B cell (primary cell): ENCODE data around the gene OLFM3. TPM values are rescaled to one million over a fixed set of nuclear protein-coding genes. Genes with fewer than 3 reads are reported as not detected.

Experiments
- ATAC-seq: fragments of 200-7000 bp; cut with Tn5 transposase; one replicate; pipeline ENCODE4 v1.10.0; 2021; ENCODE audit warnings: low read depth, mild to moderate bottlenecking, moderate number of reproducible peaks, moderate library complexity
- CTCF ChIA-PET: fragments of 350-600 bp; sonication (Branson Sonifier 250); formaldehyde crosslinking; loops from one replicate; lab custom pipeline; 2021; ENCODE audit warnings: antibody characterized with exemption, inconsistent platforms; lab: Charles Lee
- POLR2A ChIA-PET: fragments of 350-600 bp; sonication (Branson Sonifier 250); formaldehyde crosslinking; loops from one replicate; lab custom pipeline; 2021; ENCODE audit warnings: antibody characterized with exemption; lab: Charles Lee
- DNase-seq: peaks from one replicate; pipeline ENCODE4 v3.0.0; 2013
- H2AFZ ChIP-seq: 2 replicates; pipeline ENCODE4 v1.6.1; 2012; ENCODE audit warnings: mild to moderate bottlenecking, low read depth, low read length; ENCODE audit not compliant: insufficient read depth, poor library complexity, severe bottlenecking
- H3K27ac ChIP-seq, 2 donors: 1 replicate in 1 of 2; 2 replicates in 1 of 2; pipeline ENCODE4 v1.5.1; 2012 to 2013; ENCODE audit warnings: low read length in 2 of 2, mild to moderate bottlenecking in 2 of 2, moderate library complexity in 1 of 2
- H3K27me3 ChIP-seq, 4 experiments: fragments of 200-600 bp in 1 of 4; sonication (generic) in 1 of 4; replicated peaks in 1 of 4; 1 replicate in 2 of 4; 2 replicates in 2 of 4; pipeline versions ENCODE4 v1.6.1 to v1.7.0; 2013 to 2016; ENCODE audit warnings: low read length in 3 of 4, mild to moderate bottlenecking in 2 of 4, mixed read lengths in 1 of 4, moderate library complexity in 1 of 4; ENCODE audit not compliant: insufficient read depth in 4 of 4, control insufficient read depth in 3 of 4; ENCODE audit errors: control extremely low read depth in 1 of 4
- H3K36me3 ChIP-seq, 2 experiments: replicated peaks in 1 of 2; 1 replicate in 1 of 2; 2 replicates in 1 of 2; pipeline versions ENCODE4 v1.6.1 to v1.7.1; 2013; ENCODE audit warnings: low read length in 1 of 2; ENCODE audit not compliant: insufficient read depth in 2 of 2, control insufficient read depth in 1 of 2; ENCODE audit errors: control extremely low read depth in 1 of 2, extremely low read depth in 1 of 2
- H3K4me1 ChIP-seq, 2 donors: fragments of 200-600 bp in 1 of 2; sonication (generic) in 1 of 2; 1 replicate in 1 of 2; 2 replicates in 1 of 2; pipeline versions ENCODE4 v1.5.1 to v1.6.1; 2013 to 2017; ENCODE audit warnings: low read length in 2 of 2; ENCODE audit not compliant: control insufficient read depth in 2 of 2, insufficient read depth in 2 of 2
- H3K4me2 ChIP-seq: replicated peaks from 2 replicates; pipeline ENCODE3; 2012; ENCODE audit warnings: mild to moderate bottlenecking, low read depth, low read length; ENCODE audit not compliant: poor library complexity, severe bottlenecking
- H3K4me3 ChIP-seq, 5 experiments: fragments of 200-600 bp in 1 of 5; sonication (generic) in 1 of 5; 1 replicate in 3 of 5; 2 replicates in 2 of 5; pipeline versions ENCODE4 v1.5.1 to v1.7.0; 2011 to 2016; ENCODE audit warnings: low read length in 4 of 5, mild to moderate bottlenecking in 4 of 5, low read depth in 2 of 5, control low read depth in 1 of 5, moderate library complexity in 1 of 5; ENCODE audit not compliant: insufficient read depth in 1 of 5; ENCODE audit errors: control extremely low read depth in 1 of 5, extremely low read depth in 1 of 5
- H3K79me2 ChIP-seq: fragments of 200-600 bp; sonication (generic); one replicate; pipeline ENCODE4 v1.6.0; 2016; ENCODE audit warnings: low read length; ENCODE audit not compliant: control insufficient read depth, insufficient read depth
- H3K9ac ChIP-seq: fragments of 200-600 bp; sonication (generic); 2 replicates; pipeline ENCODE4 v1.6.1; 2017; ENCODE audit warnings: mild to moderate bottlenecking, low read length, moderate library complexity
- H3K9me3 ChIP-seq, 3 donors: one replicate each; pipeline versions ENCODE4 v1.6.1 to v1.7.1; 2013; ENCODE audit warnings: low read length in 2 of 3; ENCODE audit not compliant: control insufficient read depth in 2 of 3, insufficient read depth in 1 of 3; ENCODE audit errors: control extremely low read depth in 1 of 3
- H4K20me1 ChIP-seq: 2 replicates; pipeline ENCODE4 v1.6.0; 2012; ENCODE audit warnings: mild to moderate bottlenecking, low read length; ENCODE audit not compliant: insufficient read depth, control insufficient read depth, poor library complexity, severe bottlenecking
- H3K27ac Mint-ChIP-seq: one replicate; pipeline ENCODE4 v1.8.0; 2021; ENCODE audit warnings: mixed read lengths
- H3K27me3 Mint-ChIP-seq: one replicate; pipeline ENCODE4 v1.8.0; 2021; ENCODE audit warnings: mixed read lengths
- H3K4me1 Mint-ChIP-seq: one replicate; pipeline ENCODE4 v1.8.0; 2021; ENCODE audit warnings: mixed read lengths
- H3K4me3 Mint-ChIP-seq: one replicate; pipeline ENCODE4 v1.8.0; 2021; ENCODE audit warnings: mixed read lengths
- H3K9me3 Mint-ChIP-seq: one replicate; pipeline ENCODE4 v1.8.0; 2022; ENCODE audit warnings: mixed read lengths; ENCODE audit not compliant: insufficient read depth
- EZH2 ChIP-seq: IDR thresholded peaks from 2 replicates; pipeline ENCODE4 v1.6.1; 2012; ENCODE audit warnings: borderline replicate concordance, low read depth, mild to moderate bottlenecking, moderate library complexity, low read length; ENCODE audit not compliant: insufficient read depth, poor library complexity, severe bottlenecking
- WGBS: methylation state at CpG from one replicate; pipeline ENCODE4 v1.1.5; 2013; ENCODE audit warnings: missing lambda C conversion rate; ENCODE audit not compliant: insufficient coverage; 5-methylcytosine and 5-hydroxymethylcytosine counted together
- intact Hi-C: fragments of 100-400 bp; cut with micrococcal nuclease; formaldehyde crosslinking; loops from one replicate; pipeline ENCODE4 v1.10.0; 2022
- polyA plus RNA-seq: library from polyadenylated mRNA; depleted of rRNA; stranded (reverse); fragments of >200 nt; gene quantifications from 2 replicates; pipeline ENCODE4 v1.2.3, GENCODE V29; 2012
- total RNA-seq, 2 donors: library from RNA; stranded (reverse); fragments of 120-200 nt in 1 of 2; gene quantifications; 1 replicate in 1 of 2; 2 replicates in 1 of 2; pipeline versions ENCODE4 v1.2.3 to v1.2.4, GENCODE V29; 2013 to 2022
- TF ChIP-seq, protein P1 (sequence below): fragments of 200-600 bp; IDR thresholded peaks from one replicate; pipeline ENCODE4 v1.8.0; 2022; ENCODE audit warnings: antibody characterized with exemption, mild to moderate bottlenecking

The OLFM3 gene
- total and polyA plus RNA-seq, 2 donors (not counting 1 experiment from before 2014, with no cell fraction given), result not detected

- TF ChIP-seq EZH2, result no peak
- TF ChIP-seq, protein P1, sequence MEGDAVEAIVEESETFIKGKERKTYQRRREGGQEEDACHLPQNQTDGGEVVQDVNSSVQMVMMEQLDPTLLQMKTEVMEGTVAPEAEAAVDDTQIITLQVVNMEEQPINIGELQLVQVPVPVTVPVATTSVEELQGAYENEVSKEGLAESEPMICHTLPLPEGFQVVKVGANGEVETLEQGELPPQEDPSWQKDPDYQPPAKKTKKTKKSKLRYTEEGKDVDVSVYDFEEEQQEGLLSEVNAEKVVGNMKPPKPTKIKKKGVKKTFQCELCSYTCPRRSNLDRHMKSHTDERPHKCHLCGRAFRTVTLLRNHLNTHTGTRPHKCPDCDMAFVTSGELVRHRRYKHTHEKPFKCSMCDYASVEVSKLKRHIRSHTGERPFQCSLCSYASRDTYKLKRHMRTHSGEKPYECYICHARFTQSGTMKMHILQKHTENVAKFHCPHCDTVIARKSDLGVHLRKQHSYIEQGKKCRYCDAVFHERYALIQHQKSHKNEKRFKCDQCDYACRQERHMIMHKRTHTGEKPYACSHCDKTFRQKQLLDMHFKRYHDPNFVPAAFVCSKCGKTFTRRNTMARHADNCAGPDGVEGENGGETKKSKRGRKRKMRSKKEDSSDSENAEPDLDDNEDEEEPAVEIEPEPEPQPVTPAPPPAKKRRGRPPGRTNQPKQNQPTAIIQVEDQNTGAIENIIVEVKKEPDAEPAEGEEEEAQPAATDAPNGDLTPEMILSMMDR, result no peak
- H3K27ac ChIP-seq, result no peak overlapping the region
- H3K9ac ChIP-seq, result no peak overlapping the region
- intact Hi-C loops, result no loop called here
- Mint-ChIP-seq H3K9me3 (no peaks in the 10 kb centered on the region), H3K27ac (no peak overlapping the region), H3K27me3 (no peaks in the 10 kb centered on the region), H3K4me1 (no peaks in the 10 kb centered on the region), H3K4me3 (no peak overlapping the region)
- H2AFZ ChIP-seq, result no peak overlapping the region
- DNase-seq, result no peak
- no peaks in the 10 kb centered on the region for H4K20me1 ChIP-seq
- H3K27me3 ChIP-seq, result no peaks in the 10 kb centered on the region
- ATAC-seq, result no peak
- H3K4me2 ChIP-seq, result no peak overlapping the region
- no peaks in the 10 kb centered on the region for H3K9me3 ChIP-seq
- H3K4me3 ChIP-seq, result no peak overlapping the region
- H3K36me3 ChIP-seq, result no peaks in the 10 kb centered on the region
- CTCF ChIA-PET, result no interaction called here
- H3K4me1 ChIP-seq, result no peaks in the 10 kb centered on the region
- POLR2A ChIA-PET, result no interaction called here
- no peaks in the 10 kb centered on the region for H3K79me2 ChIP-seq
These were observed 39.0 kb downstream of the OLFM3 start for GRCh38 chr1:101957771-101958170.

DNA sequence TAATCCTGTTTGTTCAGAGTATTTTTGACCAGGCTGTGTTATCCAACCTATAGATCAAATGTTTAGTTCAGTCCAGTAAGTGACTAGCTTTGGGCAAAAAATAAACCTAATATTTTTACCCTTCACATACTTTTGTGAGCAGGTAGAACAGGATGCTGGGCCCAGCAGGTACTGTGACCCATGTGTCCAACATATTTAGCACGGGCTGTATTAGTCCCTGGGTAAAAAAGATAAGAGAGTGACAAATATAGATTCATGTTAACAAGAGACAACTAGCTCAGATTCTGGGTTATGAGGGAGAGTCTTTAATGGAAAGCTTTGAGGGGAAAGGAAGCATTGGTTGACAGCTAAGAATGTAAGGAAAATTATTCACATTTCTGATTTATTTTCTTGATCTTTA is 43.1 kb downstream of the OLFM3 start:
- Histone ChIP-seq H2AFZ (no peak overlapping the region), H3K9ac (no peak overlapping the region), H3K79me2 (no peaks in the 10 kb centered on the region), H3K27me3 (no peaks in the 10 kb centered on the region), H3K36me3 (no peaks in the 10 kb centered on the region), H3K4me3 (no peak overlapping the region), H3K4me2 (no peak overlapping the region), H3K27ac (no peak overlapping the region), H4K20me1 (no peaks in the 10 kb centered on the region), H3K9me3 (no peaks in the 10 kb centered on the region), H3K4me1 (no peaks in the 10 kb centered on the region)
- Mint-ChIP-seq H3K27ac (no peak overlapping the region), H3K27me3 (no peaks in the 10 kb centered on the region), H3K9me3 (peaks cover 2% of the 10 kb centered on the region), H3K4me1 (no peaks in the 10 kb centered on the region), H3K4me3 (no peak overlapping the region)
- no peak for DNase-seq
- TF ChIP-seq, protein P1, result no peak
- TF ChIP-seq EZH2, result no peak
- ATAC-seq, result no peak
- intact Hi-C loops, result no loop called here
- WGBS, result no CpG with 5 or more reads among the region's 1 CpG
- CTCF ChIA-PET, result no interaction called here
- POLR2A ChIA-PET, result no interaction called here
